22Rv1 (cell line): Measurements from ENCODE around the gene GALNT1.

Experiments used
- H3K27ac ChIP-seq: fragments of 450-650 bp; 2 replicates; pipeline ENCODE4 v1.5.1; 2017
- ZFX ChIP-seq: fragments of 450-650 bp; IDR thresholded peaks from 2 replicates; pipeline ENCODE4 v1.6.1; 2017; ENCODE audit warnings: antibody characterized with exemption, borderline replicate concordance
- TF ChIP-seq, protein P1 (sequence below): fragments of 450-650 bp; IDR thresholded peaks from 2 replicates; pipeline ENCODE4 v1.5.1; 2017; ENCODE audit warnings: mild to moderate bottlenecking

Gene GALNT1

DNA sequence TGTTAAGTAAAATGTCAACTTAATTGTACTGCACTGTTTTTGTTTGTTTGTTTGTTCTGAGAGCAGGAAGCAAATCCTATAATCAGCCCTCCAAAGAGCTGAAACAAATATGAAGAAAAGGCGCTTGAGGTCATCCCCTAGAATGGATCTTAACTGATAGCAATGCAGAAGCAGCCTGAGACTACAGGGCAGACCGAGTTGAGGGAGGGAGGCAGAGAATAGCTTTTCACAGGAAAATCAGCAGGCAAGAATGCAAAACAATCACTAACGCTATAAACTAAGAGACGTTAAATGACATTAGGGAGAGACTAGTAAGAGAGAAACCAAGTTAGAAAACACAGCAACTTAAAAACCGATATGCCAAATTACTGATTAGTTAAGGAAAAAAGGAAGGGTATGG lies 37.2 kb downstream of the GALNT1 start:
- TF ChIP-seq ZFX: no peak
- TF ChIP-seq, protein P1, sequence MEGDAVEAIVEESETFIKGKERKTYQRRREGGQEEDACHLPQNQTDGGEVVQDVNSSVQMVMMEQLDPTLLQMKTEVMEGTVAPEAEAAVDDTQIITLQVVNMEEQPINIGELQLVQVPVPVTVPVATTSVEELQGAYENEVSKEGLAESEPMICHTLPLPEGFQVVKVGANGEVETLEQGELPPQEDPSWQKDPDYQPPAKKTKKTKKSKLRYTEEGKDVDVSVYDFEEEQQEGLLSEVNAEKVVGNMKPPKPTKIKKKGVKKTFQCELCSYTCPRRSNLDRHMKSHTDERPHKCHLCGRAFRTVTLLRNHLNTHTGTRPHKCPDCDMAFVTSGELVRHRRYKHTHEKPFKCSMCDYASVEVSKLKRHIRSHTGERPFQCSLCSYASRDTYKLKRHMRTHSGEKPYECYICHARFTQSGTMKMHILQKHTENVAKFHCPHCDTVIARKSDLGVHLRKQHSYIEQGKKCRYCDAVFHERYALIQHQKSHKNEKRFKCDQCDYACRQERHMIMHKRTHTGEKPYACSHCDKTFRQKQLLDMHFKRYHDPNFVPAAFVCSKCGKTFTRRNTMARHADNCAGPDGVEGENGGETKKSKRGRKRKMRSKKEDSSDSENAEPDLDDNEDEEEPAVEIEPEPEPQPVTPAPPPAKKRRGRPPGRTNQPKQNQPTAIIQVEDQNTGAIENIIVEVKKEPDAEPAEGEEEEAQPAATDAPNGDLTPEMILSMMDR: no peak
- no peak overlapping the region for H3K27ac ChIP-seq

DNA sequence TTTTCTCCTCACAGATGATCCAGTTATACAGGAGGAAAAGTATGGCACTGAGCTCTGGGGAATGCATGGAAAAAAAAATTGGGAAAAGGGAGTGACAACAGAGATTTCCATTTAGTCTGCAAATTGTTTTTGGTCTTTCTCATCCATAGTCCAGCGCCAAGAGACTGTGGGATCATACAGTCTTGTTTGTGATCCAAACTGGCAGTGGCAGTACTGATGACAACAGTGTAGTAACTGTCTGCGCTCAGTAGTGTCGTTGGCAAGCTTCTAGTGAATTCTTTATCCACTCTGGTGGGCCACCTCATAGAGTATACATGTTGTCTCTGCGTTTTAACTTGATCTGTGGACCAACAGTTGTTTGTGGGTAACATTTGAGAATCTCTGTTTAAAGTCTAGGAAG lies 37.9 kb downstream of the GALNT1 start:
- no peak for TF ChIP-seq ZFX
- TF ChIP-seq, protein P1: no peak
- no peak overlapping the region for H3K27ac ChIP-seq

DNA sequence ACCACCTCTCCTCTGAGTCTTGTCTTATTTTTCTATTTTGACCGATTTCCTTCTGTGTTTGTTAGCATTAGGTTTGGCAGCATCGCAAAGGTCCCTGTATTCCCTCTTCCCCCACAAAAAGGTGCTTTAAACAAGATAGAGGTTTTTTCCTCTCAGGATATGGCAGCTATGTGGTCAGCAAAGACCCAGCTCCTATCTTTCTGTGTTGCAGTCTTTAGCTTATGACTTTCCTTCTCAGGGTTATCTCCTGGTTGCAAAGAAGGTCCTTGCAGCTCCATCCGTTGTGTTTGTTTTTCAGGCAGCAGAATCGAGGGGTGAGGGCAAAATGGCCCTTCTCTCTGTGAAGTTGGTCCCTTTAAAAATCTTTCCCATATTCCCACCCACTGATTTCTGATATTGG lies 38.4 kb downstream of the GALNT1 start:
- no peak overlapping the region for H3K27ac ChIP-seq
- no peak for TF ChIP-seq ZFX
- TF ChIP-seq, protein P1: no peak

DNA sequence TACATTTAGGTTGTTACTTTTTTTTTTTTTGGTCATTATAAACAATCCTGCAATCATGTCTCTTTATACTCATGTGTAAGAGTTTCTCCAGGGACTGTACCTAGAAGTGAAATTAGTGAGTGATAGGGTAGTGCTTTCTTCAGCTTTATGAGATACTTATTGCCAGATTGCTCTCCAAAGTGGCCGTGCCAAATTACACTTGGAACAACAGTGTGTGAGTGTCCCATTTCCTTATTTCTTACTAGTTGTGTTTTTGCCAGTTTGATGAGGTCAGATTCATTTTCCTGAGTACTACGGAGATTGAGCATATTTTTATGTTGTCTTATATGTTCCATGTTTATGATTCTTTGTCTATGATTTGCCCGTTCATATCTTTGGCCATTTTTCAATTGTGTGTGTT lies 39.2 kb downstream of the GALNT1 start:
- H3K27ac ChIP-seq: no peak overlapping the region
- TF ChIP-seq, protein P1: no peak
- TF ChIP-seq ZFX: no peak

DNA sequence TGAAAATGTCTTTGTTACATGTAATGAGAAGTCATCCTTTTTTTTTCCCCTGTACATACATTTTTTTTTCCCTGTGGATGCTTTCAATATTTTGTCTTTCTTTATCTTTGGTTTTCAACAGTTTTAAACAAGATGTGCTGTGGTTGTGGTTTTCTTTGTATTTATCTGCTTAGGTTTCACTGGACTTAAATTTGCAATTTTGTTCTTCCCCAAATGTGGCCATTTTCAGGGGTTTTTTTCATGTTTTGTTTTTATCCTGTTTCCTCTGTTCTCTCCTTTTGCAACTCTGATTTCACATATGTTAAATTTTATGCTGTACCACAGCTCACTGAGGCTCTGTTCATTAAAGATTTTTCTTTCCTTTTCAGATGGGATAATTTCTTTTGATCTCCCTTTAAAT lies 41.7 kb downstream of the GALNT1 start:
- no peak for TF ChIP-seq ZFX
- TF ChIP-seq, protein P1: no peak
- no peak overlapping the region for H3K27ac ChIP-seq

DNA sequence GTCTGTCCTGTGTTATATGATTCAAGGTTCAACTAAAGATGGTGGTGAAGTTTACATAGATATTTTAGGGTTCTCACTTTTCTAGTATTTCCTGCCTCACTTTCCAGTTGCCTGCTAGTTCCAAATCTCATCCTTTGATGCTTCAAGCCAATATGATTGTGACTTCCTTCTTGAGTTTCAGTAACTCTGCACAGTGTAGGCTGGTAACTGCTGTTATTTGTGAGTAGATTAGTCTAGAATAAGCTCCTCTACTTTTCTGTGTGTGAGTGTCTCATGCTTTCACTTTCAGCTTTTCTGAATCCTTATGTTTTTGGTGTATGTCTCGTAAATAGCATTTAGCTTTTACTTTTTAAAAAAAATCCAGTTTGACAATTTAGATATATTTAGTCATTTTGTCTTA lies 42.6 kb downstream of the GALNT1 start:
- H3K27ac ChIP-seq: no peak overlapping the region
- TF ChIP-seq ZFX: no peak
- TF ChIP-seq, protein P1: no peak

DNA sequence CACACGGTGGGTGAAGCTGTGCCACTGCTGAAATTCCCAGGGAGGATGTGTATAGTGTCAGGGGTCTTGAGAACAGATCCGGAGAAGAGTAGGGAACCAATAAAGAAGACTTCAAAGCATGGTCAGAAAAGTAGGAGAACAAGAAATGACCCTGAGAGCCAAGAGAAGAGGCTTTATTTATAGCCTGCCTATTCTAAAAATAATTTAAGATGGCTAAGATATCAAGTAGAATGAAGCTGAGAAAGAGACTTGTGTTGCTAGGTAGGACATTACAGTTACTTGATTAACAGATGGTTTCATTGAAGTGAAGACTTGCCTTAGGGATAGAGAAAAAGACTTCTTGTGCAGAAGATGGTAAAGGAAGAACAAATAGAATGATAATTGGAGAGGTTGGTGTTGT lies 43.7 kb downstream of the GALNT1 start:
- TF ChIP-seq, protein P1: no peak
- TF ChIP-seq ZFX: no peak
- H3K27ac ChIP-seq: no peak overlapping the region
